HCT116 (cell line): Measurements from ENCODE around the gene ACTL6B. TPM values are rescaled to one million over a fixed set of nuclear protein-coding genes. Genes with fewer than 3 reads are reported as not detected.

Experiments
- ATAC-seq: fragments of 200-7000 bp; cut with Tn5 transposase; 2 replicates; pipeline ENCODE4 v1.9.1; 2020; ENCODE audit warnings: mild to moderate bottlenecking, moderate library complexity
- BruUV-seq: library from RNA; stranded (reverse); fragments of 400-500 nt; replicated peaks from 2 replicates; lab custom pipeline; 2021; lab: Mats Ljungman, UMichigan
- CTCF ChIA-PET: fragments of 300-600 bp; sonication (Branson Sonifier 250); formaldehyde crosslinking; loops from one replicate; lab custom pipeline; 2021; ENCODE audit warnings: antibody characterized with exemption; lab: Charles Lee
- POLR2A ChIA-PET: fragments of 300-600, 350-600 bp; sonication (Branson Sonifier 250); formaldehyde crosslinking; loops from one replicate; lab custom pipeline; 2021; ENCODE audit warnings: antibody characterized with exemption; lab: Charles Lee
- RAD21 ChIA-PET, 2 experiments: fragments of 300-600 bp; sonication (Branson Sonifier 250); formaldehyde crosslinking; loops; one replicate each; lab custom pipeline; 2023; ENCODE audit warnings: low total read pairs in 2 of 2; ENCODE audit not compliant: uncharacterized antibody in 2 of 2, unreplicated experiment in 2 of 2, low non-redundant PET in 1 of 2; lab: Charles Lee
- DNase-seq: peaks from one replicate; pipeline ENCODE4 v3.0.0-alpha.2; 2010; ENCODE audit warnings: low read depth, low spot score
- H2AFZ ChIP-seq: fragments of 200-600 bp; shearing (Covaris generic), sonication (generic); 2 replicates; pipeline ENCODE4 v1.6.1; 2017; ENCODE audit warnings: low read depth, mixed run types, mixed read lengths, antibody characterized with exemption, low read length; ENCODE audit not compliant: poor library complexity, severe bottlenecking
- H3K27ac ChIP-seq: 2 replicates; pipeline ENCODE4 v1.5.1; 2012; ENCODE audit warnings: low read depth, low read length
- H3K27me3 ChIP-seq: fragments of 200-600 bp; sonication (generic); 2 replicates; pipeline ENCODE4 v1.6.1; 2016; ENCODE audit warnings: mixed run types, low read length, mixed read lengths; ENCODE audit not compliant: insufficient read depth
- H3K36me3 ChIP-seq, 2 experiments: fragments of 200-500 bp in 1 of 2; fragments of 200-600 bp in 1 of 2; sonication (Bioruptor generic) in 1 of 2; sonication (generic) in 1 of 2; 2 replicates each; pipeline versions ENCODE4 v1.5.1 to v1.6.1; 2014 to 2016; ENCODE audit warnings: low read length in 2 of 2, inconsistent platforms in 1 of 2, mixed read lengths in 1 of 2, mixed run types in 1 of 2; ENCODE audit not compliant: insufficient read depth in 2 of 2, control insufficient read depth in 1 of 2
- H3K4me1 ChIP-seq, 2 experiments: fragments of 200-600 bp in 1 of 2; sonication (generic) in 1 of 2; 2 replicates each; pipeline versions ENCODE4 v1.5.1 to v1.6.1; 2012 to 2017; ENCODE audit warnings: low read length in 2 of 2, inconsistent platforms in 1 of 2, mild to moderate bottlenecking in 1 of 2, mixed read lengths in 1 of 2, mixed run types in 1 of 2, moderate library complexity in 1 of 2; ENCODE audit not compliant: insufficient read depth in 2 of 2, control insufficient read depth in 1 of 2
- H3K4me2 ChIP-seq: fragments of 200-600 bp; sonication (generic); 2 replicates; pipeline ENCODE4 v1.6.1; 2017; ENCODE audit warnings: mixed run types, low read length, mixed read lengths
- H3K4me3 ChIP-seq, 2 experiments: fragments of 200-600 bp in 1 of 2; sonication (generic) in 1 of 2; replicated peaks in 1 of 2; 2 replicates each; pipeline ENCODE4 v1.5.1; 2011 to 2016; ENCODE audit warnings: low read length in 2 of 2, control low read depth in 1 of 2, low read depth in 1 of 2, mild to moderate bottlenecking in 1 of 2, mixed read lengths in 1 of 2, mixed run types in 1 of 2
- H3K79me2 ChIP-seq: fragments of 200-600 bp; sonication (generic); 2 replicates; pipeline ENCODE4 v1.6.1; 2017; ENCODE audit warnings: mild to moderate bottlenecking, mixed run types, low read length, moderate library complexity, mixed read lengths; ENCODE audit not compliant: insufficient read depth
- H3K9ac ChIP-seq: fragments of 200-600 bp; sonication (generic); 2 replicates; pipeline ENCODE4 v1.6.1; 2016; ENCODE audit warnings: low read length, mixed read lengths
- H3K9me2 ChIP-seq: fragments of 200-600 bp; sonication (generic), shearing (Covaris generic); 2 replicates; pipeline ENCODE4 v1.6.1; 2017; ENCODE audit warnings: mixed run types, mild to moderate bottlenecking, moderate library complexity; ENCODE audit not compliant: insufficient read depth
- H3K9me3 ChIP-seq, 2 experiments: fragments of 200-500 bp in 1 of 2; fragments of 200-600 bp in 1 of 2; sonication (Bioruptor generic) in 1 of 2; sonication (generic) in 1 of 2; 2 replicates each; pipeline ENCODE4 v1.6.1; 2014 to 2017; ENCODE audit warnings: low read length in 2 of 2, mixed read lengths in 2 of 2, inconsistent platforms in 1 of 2, low read depth in 1 of 2, mild to moderate bottlenecking in 1 of 2, mixed run types in 1 of 2, moderate library complexity in 1 of 2; ENCODE audit not compliant: control insufficient read depth in 1 of 2, insufficient read depth in 1 of 2
- H4K20me1 ChIP-seq: fragments of 200-600 bp; sonication (generic), shearing (Covaris generic); 2 replicates; pipeline ENCODE4 v1.6.1; 2017; ENCODE audit warnings: mixed run types, mild to moderate bottlenecking, moderate library complexity; ENCODE audit not compliant: insufficient read depth
- CEBPB ChIP-seq: IDR thresholded peaks from 2 replicates; pipeline ENCODE4 v1.6.1; 2012; ENCODE audit warnings: low read depth
- JUND ChIP-seq: IDR thresholded peaks from 2 replicates; pipeline ENCODE4 v1.6.1; 2012
- SIN3A ChIP-seq: IDR thresholded peaks from 2 replicates; pipeline ENCODE4 v1.6.1; 2012; ENCODE audit warnings: low read depth
- TCF7L2 ChIP-seq: IDR thresholded peaks from 2 replicates; pipeline ENCODE4 v1.7.0; 2011; ENCODE audit warnings: borderline replicate concordance, inconsistent platforms; ENCODE audit not compliant: insufficient read depth, insufficient read length; ENCODE audit errors: extremely low read depth
- YY1 ChIP-seq: IDR thresholded peaks from 2 replicates; pipeline ENCODE4 v1.6.1; 2011; ENCODE audit warnings: low read length, low read depth, moderate library complexity, mild to moderate bottlenecking; ENCODE audit not compliant: insufficient replicate concordance; ENCODE audit errors: extremely low read depth
- intact Hi-C: fragments of 100-400 bp; cut with micrococcal nuclease; formaldehyde crosslinking; loops from 2 replicates; pipeline ENCODE4 v1.10.0; 2022
- total RNA-seq: library from RNA; stranded (reverse); gene quantifications from one replicate; pipeline ENCODE4 v1.2.1, GENCODE V29; 2021; ENCODE audit not compliant: unreplicated experiment
- TF ChIP-seq, protein P1 (sequence below): IDR thresholded peaks from 2 replicates; pipeline ENCODE4 v1.6.1; 2012; ENCODE audit warnings: low read depth

The ACTL6B gene
- total RNA-seq, 1 experiment from 2014 or later = not detected

DNA sequence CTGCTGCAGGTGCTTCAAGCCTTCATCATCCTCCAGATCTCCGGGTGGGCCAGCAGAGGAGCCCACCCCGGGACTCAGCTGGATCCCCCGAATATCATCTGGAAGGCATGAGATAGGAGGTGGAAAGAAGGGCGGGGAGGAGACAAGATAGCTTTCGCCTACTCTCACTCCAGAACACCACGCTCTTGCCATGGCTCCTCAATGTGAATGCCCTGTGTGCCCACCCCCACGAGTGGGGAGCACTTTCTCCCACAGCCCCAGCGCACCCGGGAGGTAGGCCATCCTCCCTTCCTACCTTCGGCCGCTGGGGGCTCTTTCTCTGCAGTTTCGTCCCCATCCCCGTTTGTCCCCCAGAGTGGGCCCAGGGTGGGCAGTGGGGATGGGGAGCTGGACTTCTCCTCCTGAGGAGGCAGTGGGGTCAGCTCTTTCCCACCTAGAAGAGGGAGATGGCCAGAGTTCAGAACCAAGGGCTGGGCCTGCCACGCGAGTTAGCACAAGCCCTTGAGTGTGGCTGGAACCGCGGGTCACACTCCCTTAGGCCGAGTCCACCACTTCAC is 28.9 kb upstream of the ACTL6B start:
- Histone ChIP-seq H3K9me3 (no peaks in the 10 kb centered on the region), H3K27me3 (no peaks in the 10 kb centered on the region), H3K36me3 (peaks cover 25 to 42% of the 10 kb centered on the region in 2 experiments; a peak in 3 of 4 replicates), H3K79me2 (peaks cover 29% of the 10 kb centered on the region), H3K4me3 (no peak overlapping the region), H3K27ac (no peak overlapping the region), H3K9me2 (no peaks in the 10 kb centered on the region), H2AFZ (no peak overlapping the region), H3K4me2 (no peak overlapping the region), H4K20me1 (no peaks in the 10 kb centered on the region), H3K4me1 (0 out of 4 replicates have a peak, but pooled peaks cover 0 to 1% of the 10 kb centered on the region in 2 experiments), H3K9ac (no peak overlapping the region)
- ATAC-seq = no peak
- ChIA-PET RAD21 (no interaction called here), CTCF (no interaction called here), POLR2A (no interaction called here)
- no TSS peak for BruUV-seq
- TF ChIP-seq TCF7L2 (no peak), SIN3A (no peak), JUND (no peak), YY1 (no peak), CEBPB (no peak)
- TF ChIP-seq, protein P1, sequence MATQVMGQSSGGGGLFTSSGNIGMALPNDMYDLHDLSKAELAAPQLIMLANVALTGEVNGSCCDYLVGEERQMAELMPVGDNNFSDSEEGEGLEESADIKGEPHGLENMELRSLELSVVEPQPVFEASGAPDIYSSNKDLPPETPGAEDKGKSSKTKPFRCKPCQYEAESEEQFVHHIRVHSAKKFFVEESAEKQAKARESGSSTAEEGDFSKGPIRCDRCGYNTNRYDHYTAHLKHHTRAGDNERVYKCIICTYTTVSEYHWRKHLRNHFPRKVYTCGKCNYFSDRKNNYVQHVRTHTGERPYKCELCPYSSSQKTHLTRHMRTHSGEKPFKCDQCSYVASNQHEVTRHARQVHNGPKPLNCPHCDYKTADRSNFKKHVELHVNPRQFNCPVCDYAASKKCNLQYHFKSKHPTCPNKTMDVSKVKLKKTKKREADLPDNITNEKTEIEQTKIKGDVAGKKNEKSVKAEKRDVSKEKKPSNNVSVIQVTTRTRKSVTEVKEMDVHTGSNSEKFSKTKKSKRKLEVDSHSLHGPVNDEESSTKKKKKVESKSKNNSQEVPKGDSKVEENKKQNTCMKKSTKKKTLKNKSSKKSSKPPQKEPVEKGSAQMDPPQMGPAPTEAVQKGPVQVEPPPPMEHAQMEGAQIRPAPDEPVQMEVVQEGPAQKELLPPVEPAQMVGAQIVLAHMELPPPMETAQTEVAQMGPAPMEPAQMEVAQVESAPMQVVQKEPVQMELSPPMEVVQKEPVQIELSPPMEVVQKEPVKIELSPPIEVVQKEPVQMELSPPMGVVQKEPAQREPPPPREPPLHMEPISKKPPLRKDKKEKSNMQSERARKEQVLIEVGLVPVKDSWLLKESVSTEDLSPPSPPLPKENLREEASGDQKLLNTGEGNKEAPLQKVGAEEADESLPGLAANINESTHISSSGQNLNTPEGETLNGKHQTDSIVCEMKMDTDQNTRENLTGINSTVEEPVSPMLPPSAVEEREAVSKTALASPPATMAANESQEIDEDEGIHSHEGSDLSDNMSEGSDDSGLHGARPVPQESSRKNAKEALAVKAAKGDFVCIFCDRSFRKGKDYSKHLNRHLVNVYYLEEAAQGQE = no peak
- intact Hi-C loops = no loop called here
- no peak for DNase-seq
